Right atrium auricular region (tissue), 2 donors: ENCODE measurements around the gene VGLL3. TPM values are rescaled to one million over a fixed set of nuclear protein-coding genes. Genes with fewer than 3 reads are reported as not detected.

Experiments used
- DNase-seq: peaks from one replicate; pipeline ENCODE4 v3.0.0-alpha.2; 2019; ENCODE audit warnings: low spot score
- H3K27ac ChIP-seq, 2 donors: fragments of 200-600 bp; sonication (generic); 1 replicate in 1 of 2; 2 replicates in 1 of 2; pipeline ENCODE4 v1.5.1; 2016 to 2019
- H3K27me3 ChIP-seq, 2 donors: fragments of 200-600 bp; sonication (generic); one replicate each; pipeline versions ENCODE4 v1.5.1 to v1.6.0; 2017 to 2019
- H3K36me3 ChIP-seq: fragments of 200-600 bp; sonication (generic); one replicate; pipeline ENCODE4 v1.5.1; 2016
- H3K4me1 ChIP-seq, 2 donors: fragments of 200-600 bp; sonication (generic); one replicate each; pipeline versions ENCODE4 v1.5.1 to v1.6.0; 2017 to 2019
- H3K4me3 ChIP-seq, 2 donors: fragments of 200-600 bp; sonication (generic); 1 replicate in 1 of 2; 2 replicates in 1 of 2; pipeline ENCODE4 v1.5.1; 2017 to 2019; ENCODE audit warnings: mild to moderate bottlenecking in 1 of 2, moderate library complexity in 1 of 2
- H3K9me3 ChIP-seq, 2 donors: fragments of 200-600 bp; sonication (generic); one replicate each; pipeline ENCODE4 v1.5.1; 2019
- total RNA-seq, 2 donors: library from RNA; depleted of rRNA; stranded (reverse); fragments of >200 nt; gene quantifications; one replicate each; pipeline ENCODE4 v1.1.0, GENCODE V29; 2016
- TF ChIP-seq, protein P1 (sequence below), 2 donors: fragments of 200-600 bp; sonication (generic); IDR thresholded peaks; one replicate each; pipeline ENCODE4 v1.5.1; 2019; ENCODE audit warnings: antibody characterized with exemption in 2 of 2

Gene VGLL3
- total RNA-seq, 2 donors from 2014 or later = 13.0 to 32.4 TPM

DNA sequence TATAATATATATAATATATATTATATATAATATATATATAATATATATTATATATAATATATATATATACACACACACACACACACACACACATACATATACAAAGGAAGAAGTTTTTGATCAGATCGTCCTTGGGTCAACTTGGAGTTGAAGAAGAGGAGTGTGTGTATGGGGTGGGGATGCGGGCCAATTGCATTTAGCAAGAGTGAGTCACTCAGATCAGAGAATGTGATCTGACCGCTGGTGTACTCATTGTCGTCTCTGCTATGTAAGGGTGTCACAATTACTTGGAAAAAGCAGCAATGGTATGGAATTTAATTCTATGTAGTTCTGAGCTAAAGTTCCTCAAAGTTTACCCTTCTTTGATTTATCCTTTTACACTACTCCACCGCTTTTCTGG, 4.6 kb upstream of the VGLL3 start:
- Histone ChIP-seq H3K36me3 (no peaks in the 10 kb centered on the region), H3K27ac (no peak overlapping the region), H3K4me1 (no peaks in the 10 kb centered on the region), H3K4me3 (no peak overlapping the region), H3K27me3 (no peaks in the 10 kb centered on the region), H3K9me3 (no peaks in the 10 kb centered on the region)
- no peak for DNase-seq
- TF ChIP-seq, protein P1, sequence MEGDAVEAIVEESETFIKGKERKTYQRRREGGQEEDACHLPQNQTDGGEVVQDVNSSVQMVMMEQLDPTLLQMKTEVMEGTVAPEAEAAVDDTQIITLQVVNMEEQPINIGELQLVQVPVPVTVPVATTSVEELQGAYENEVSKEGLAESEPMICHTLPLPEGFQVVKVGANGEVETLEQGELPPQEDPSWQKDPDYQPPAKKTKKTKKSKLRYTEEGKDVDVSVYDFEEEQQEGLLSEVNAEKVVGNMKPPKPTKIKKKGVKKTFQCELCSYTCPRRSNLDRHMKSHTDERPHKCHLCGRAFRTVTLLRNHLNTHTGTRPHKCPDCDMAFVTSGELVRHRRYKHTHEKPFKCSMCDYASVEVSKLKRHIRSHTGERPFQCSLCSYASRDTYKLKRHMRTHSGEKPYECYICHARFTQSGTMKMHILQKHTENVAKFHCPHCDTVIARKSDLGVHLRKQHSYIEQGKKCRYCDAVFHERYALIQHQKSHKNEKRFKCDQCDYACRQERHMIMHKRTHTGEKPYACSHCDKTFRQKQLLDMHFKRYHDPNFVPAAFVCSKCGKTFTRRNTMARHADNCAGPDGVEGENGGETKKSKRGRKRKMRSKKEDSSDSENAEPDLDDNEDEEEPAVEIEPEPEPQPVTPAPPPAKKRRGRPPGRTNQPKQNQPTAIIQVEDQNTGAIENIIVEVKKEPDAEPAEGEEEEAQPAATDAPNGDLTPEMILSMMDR (IDR thresholded peaks at IDR 0.05) = no peak

DNA sequence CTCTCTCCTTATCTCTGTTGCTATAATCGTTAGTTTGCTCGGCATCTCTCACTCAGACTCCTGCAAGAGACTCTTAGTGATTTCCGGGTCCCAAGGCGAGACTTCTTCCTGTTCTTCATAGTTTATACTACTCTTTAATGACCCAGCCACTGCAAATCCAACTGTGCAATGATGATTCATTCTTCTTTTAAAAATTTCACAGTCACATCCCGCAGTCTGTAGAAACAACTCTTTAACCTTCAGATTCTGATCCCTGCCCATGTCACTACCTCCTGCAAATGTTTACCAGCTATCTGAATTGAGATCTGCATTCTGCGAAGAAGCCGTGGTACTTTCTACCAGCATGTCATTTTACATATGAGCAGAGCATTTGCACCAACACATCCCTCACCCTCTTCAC, 2.8 kb upstream of the VGLL3 start:
- no peaks in the 10 kb centered on the region for H3K9me3 ChIP-seq
- no peak overlapping the region for H3K4me3 ChIP-seq
- H3K27ac ChIP-seq = no peak overlapping the region
- H3K4me1 ChIP-seq = no peaks in the 10 kb centered on the region
- H3K27me3 ChIP-seq = no peaks in the 10 kb centered on the region
- no peak for DNase-seq
- no peaks in the 10 kb centered on the region for H3K36me3 ChIP-seq
- TF ChIP-seq, protein P1 (IDR thresholded peaks at IDR 0.05) = no peak

GRCh38 chr3:86991840-86992435, 989 bp upstream of the VGLL3 start:
- Histone ChIP-seq H3K27me3 (no peaks in the 10 kb centered on the region), H3K27ac (peak overlapping the region; percentile 80 to 82), H3K4me3 (peak overlapping the region in 1 of 2 donors; percentile 68), H3K9me3 (no peaks in the 10 kb centered on the region), H3K36me3 (no peaks in the 10 kb centered on the region), H3K4me1 (no peaks in the 10 kb centered on the region)
- TF ChIP-seq, protein P1 (IDR thresholded peaks at IDR 0.05) = no peak
- DNase-seq = no peak

DNA sequence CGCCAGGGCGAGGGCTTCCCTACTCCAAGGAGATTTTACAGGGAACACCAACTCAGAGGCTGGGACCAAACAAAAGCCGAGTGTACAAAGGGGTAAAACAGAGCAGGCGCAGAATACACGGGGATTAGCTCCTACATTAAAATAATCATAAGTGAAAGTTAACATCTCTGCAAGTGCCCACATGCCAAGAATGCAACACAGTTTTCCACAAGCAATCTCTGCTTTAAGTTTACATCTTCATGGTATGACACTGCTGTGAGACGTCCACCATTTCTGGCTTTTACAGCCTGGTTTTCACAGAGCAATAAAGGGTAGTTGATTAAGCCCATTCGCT, 500 bp upstream of the VGLL3 start:
- TF ChIP-seq, protein P1 (IDR thresholded peaks at IDR 0.05) = no peak
- no peaks in the 10 kb centered on the region for H3K36me3 ChIP-seq
- peak overlapping the region; percentile 80 to 82 for H3K27ac ChIP-seq

DNA sequence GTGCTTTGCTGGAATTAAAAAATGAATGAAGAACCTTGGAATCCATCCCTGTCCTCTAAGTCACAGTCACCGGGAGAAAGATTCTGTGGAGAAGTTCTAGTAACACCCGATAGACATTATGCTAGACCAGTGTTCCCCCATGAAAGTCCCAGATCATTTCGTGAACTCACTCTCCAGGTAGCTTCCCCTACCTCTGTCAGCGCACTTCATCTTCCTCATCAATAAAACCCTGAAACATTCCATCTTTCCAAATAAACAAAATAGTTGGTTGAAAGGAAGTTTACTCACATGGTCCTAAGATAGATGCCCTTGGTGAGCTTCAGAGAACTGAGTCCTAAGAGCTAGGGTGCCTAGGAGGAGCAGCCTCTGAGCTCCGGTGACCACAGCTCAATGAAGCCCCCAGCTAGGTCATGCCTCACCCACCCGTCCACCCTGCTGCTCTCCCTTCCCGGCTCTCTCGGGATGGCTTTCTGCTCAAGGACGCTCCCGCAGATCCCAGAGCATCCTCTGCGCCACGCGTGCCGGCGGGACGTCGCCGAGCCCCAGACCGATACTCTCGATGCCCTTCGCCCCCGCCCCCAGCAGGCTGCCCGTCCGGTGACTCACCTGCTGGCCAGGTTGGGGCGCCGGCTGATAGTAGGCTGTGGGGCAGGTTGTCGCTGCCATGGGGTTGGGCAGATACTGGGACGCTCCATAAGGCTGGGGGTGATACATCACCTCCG, 776 bp downstream of the VGLL3 start:
- TF ChIP-seq, protein P1 (IDR thresholded peaks at IDR 0.05) = no peak
- Histone ChIP-seq H3K36me3 (no peaks in the 10 kb centered on the region), H3K4me1 (peaks cover 0 to 5% of the 10 kb centered on the region in 2 donors), H3K4me3 (peak overlapping the region; percentile 47 to 68), H3K9me3 (no peaks in the 10 kb centered on the region), H3K27ac (peak overlapping the region; percentile 80 to 82), H3K27me3 (no peaks in the 10 kb centered on the region)
- no peak for DNase-seq

More for the DNA sequence above, 500 bp upstream of the VGLL3 start:
- H3K9me3 ChIP-seq = no peaks in the 10 kb centered on the region
- no peaks in the 10 kb centered on the region for H3K4me1 ChIP-seq
- H3K27me3 ChIP-seq = no peaks in the 10 kb centered on the region
- no peak for DNase-seq
- H3K4me3 ChIP-seq = peak overlapping the region; percentile 47 to 68
